Stomach smooth muscle (tissue), 2 donors: Measurements from ENCODE around the gene WDR76.

ENCODE experiments used
- H3K27ac ChIP-seq: one replicate; pipeline ENCODE4 v1.7.0; 2013; ENCODE audit warnings: mild to moderate bottlenecking, low read length, inconsistent platforms
- H3K27me3 ChIP-seq, 2 donors: one replicate each; pipeline ENCODE4 v1.7.0; 2013; ENCODE audit warnings: low read length in 2 of 2; ENCODE audit not compliant: insufficient read depth in 2 of 2, control insufficient read depth in 1 of 2
- H3K36me3 ChIP-seq, 2 donors: one replicate each; pipeline ENCODE4 v1.7.0; 2013; ENCODE audit warnings: low read length in 2 of 2; ENCODE audit not compliant: control insufficient read depth in 2 of 2, insufficient read depth in 2 of 2
- H3K4me1 ChIP-seq: one replicate; pipeline ENCODE4 v1.7.0; 2013; ENCODE audit warnings: low read length; ENCODE audit not compliant: control insufficient read depth, insufficient read depth
- H3K4me3 ChIP-seq, 2 donors: one replicate each; pipeline ENCODE4 v1.7.0; 2013; ENCODE audit warnings: low read length in 2 of 2
- H3K9ac ChIP-seq, 2 donors: one replicate each; pipeline ENCODE4 v1.7.0; 2013; ENCODE audit warnings: low read length in 2 of 2, mild to moderate bottlenecking in 1 of 2
- H3K9me3 ChIP-seq, 2 donors: one replicate each; pipeline ENCODE4 v1.7.0; 2013; ENCODE audit warnings: low read length in 2 of 2; ENCODE audit not compliant: control insufficient read depth in 2 of 2
- donor health status: healthy.
- donor health status: Pancreatic carcinoma.

The WDR76 gene

GRCh38 chr15:43878446-43878845 is 51.6 kb downstream of the WDR76 start:
- no peaks in the 10 kb centered on the region for H3K9me3 ChIP-seq
- no peaks in the 10 kb centered on the region for H3K27me3 ChIP-seq
- H3K36me3 ChIP-seq: no peaks in the 10 kb centered on the region
- no peak overlapping the region for H3K4me3 ChIP-seq
- no peak overlapping the region for H3K27ac ChIP-seq
- no peaks in the 10 kb centered on the region for H3K4me1 ChIP-seq
- H3K9ac ChIP-seq: no peak overlapping the region

GRCh38 chr15:43879386-43880355 is 52.9 kb downstream of the WDR76 start:
- Histone ChIP-seq H3K9me3 (no peaks in the 10 kb centered on the region), H3K27ac (no peak overlapping the region), H3K4me1 (no peaks in the 10 kb centered on the region), H3K9ac (no peak overlapping the region), H3K27me3 (no peaks in the 10 kb centered on the region), H3K4me3 (no peak overlapping the region), H3K36me3 (no peaks in the 10 kb centered on the region)

- H3K36me3 ChIP-seq: no peaks in the 10 kb centered on the region
- H3K9me3 ChIP-seq: no peaks in the 10 kb centered on the region
- no peaks in the 10 kb centered on the region for H3K27me3 ChIP-seq
- H3K4me1 ChIP-seq: no peaks in the 10 kb centered on the region
- no peak overlapping the region for H3K4me3 ChIP-seq
- no peak overlapping the region for H3K27ac ChIP-seq
- H3K9ac ChIP-seq: no peak overlapping the region
These were observed 53.8 kb downstream of the WDR76 start for GRCh38 chr15:43880406-43881194.

- Histone ChIP-seq H3K9ac (no peak overlapping the region), H3K27ac (no peak overlapping the region), H3K27me3 (no peaks in the 10 kb centered on the region), H3K4me3 (no peak overlapping the region), H3K36me3 (no peaks in the 10 kb centered on the region), H3K4me1 (no peaks in the 10 kb centered on the region), H3K9me3 (no peaks in the 10 kb centered on the region)
These were observed 54.4 kb downstream of the WDR76 start for GRCh38 chr15:43881245-43881644.

- H3K36me3 ChIP-seq: no peaks in the 10 kb centered on the region
- no peak overlapping the region for H3K27ac ChIP-seq
- no peak overlapping the region for H3K9ac ChIP-seq
- no peaks in the 10 kb centered on the region for H3K9me3 ChIP-seq
- peaks cover 3% of the 10 kb centered on the region for H3K4me1 ChIP-seq
- no peak overlapping the region for H3K4me3 ChIP-seq
- no peaks in the 10 kb centered on the region for H3K27me3 ChIP-seq
These were observed 55.1 kb downstream of the WDR76 start for GRCh38 chr15:43881944-43882343.

GRCh38 chr15:43883571-43883970 is 56.8 kb downstream of the WDR76 start:
- peaks cover 3% of the 10 kb centered on the region for H3K4me1 ChIP-seq
- no peaks in the 10 kb centered on the region for H3K9me3 ChIP-seq
- no peak overlapping the region for H3K27ac ChIP-seq
- H3K4me3 ChIP-seq: no peak overlapping the region
- H3K36me3 ChIP-seq: no peaks in the 10 kb centered on the region
- H3K9ac ChIP-seq: no peak overlapping the region
- no peaks in the 10 kb centered on the region for H3K27me3 ChIP-seq

- peaks cover 9% of the 10 kb centered on the region for H3K4me1 ChIP-seq
- no peak overlapping the region for H3K27ac ChIP-seq
- H3K9ac ChIP-seq: no peak overlapping the region
- H3K27me3 ChIP-seq: no peaks in the 10 kb centered on the region
- no peak overlapping the region for H3K4me3 ChIP-seq
- H3K9me3 ChIP-seq: no peaks in the 10 kb centered on the region
- H3K36me3 ChIP-seq: no peaks in the 10 kb centered on the region
These were observed 59.8 kb downstream of the WDR76 start for GRCh38 chr15:43886558-43886957.

- no peak overlapping the region for H3K27ac ChIP-seq
- no peaks in the 10 kb centered on the region for H3K36me3 ChIP-seq
- H3K9ac ChIP-seq: no peak overlapping the region
- H3K4me1 ChIP-seq: peaks cover 9% of the 10 kb centered on the region
- H3K4me3 ChIP-seq: no peak overlapping the region
- H3K27me3 ChIP-seq: no peaks in the 10 kb centered on the region
- H3K9me3 ChIP-seq: no peaks in the 10 kb centered on the region
These were observed 61.1 kb downstream of the WDR76 start for GRCh38 chr15:43887901-43888300.

GRCh38 chr15:43889042-43889441 is 62.2 kb downstream of the WDR76 start:
- no peak overlapping the region for H3K4me3 ChIP-seq
- H3K9ac ChIP-seq: no peak overlapping the region
- no peaks in the 10 kb centered on the region for H3K27me3 ChIP-seq
- H3K9me3 ChIP-seq: no peaks in the 10 kb centered on the region
- H3K27ac ChIP-seq: no peak overlapping the region
- no peaks in the 10 kb centered on the region for H3K36me3 ChIP-seq
- H3K4me1 ChIP-seq: peaks cover 17% of the 10 kb centered on the region

- H3K27me3 ChIP-seq: no peaks in the 10 kb centered on the region
- peaks cover 28% of the 10 kb centered on the region for H3K4me1 ChIP-seq
- peak overlapping the region; percentile 58 for H3K27ac ChIP-seq
- no peak overlapping the region for H3K9ac ChIP-seq
- H3K36me3 ChIP-seq: no peaks in the 10 kb centered on the region
- no peak overlapping the region for H3K4me3 ChIP-seq
- no peaks in the 10 kb centered on the region for H3K9me3 ChIP-seq
These were observed 67.2 kb downstream of the WDR76 start for GRCh38 chr15:43893956-43894355.
